ENCODE measurements around the gene CUTC.

Gene CUTC

DNA sequence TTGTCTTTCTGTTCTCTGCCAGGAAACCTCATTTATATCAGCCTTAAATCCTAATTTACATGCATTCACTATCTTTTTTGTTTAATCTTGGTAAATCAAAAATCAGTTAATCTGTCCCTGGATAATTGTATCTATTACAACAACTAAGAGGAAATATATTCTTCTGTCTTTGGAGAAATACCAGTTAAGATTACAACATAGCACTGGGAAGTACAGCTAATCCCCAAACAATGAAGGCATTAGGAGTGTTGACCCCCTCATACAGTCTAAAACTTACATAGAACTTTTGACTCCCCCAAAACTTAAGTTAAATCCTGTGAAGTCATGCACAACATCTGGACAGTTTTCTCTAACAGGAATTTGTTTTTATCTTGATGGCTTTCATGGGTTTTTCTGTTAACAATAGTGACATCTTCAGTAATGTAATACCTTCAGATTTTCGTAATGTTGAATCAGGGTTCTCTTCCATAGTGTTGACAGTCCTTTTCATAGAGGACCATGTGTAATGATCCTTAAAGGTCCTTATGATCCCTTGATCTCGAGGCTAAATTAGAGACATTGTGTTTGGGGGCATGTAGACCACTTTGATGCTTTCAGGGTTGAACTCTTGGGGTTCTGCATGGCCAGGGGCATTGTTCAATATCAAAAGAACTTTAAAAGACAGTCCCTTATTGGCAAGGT is 26.3 kb downstream of the CUTC start:
- Mint-ChIP-seq H3K4me1 (no peaks in the 10 kb centered on the region), H3K9me3 (no peaks in the 10 kb centered on the region), H3K27me3 (no peaks in the 10 kb centered on the region), H3K36me3 (peaks cover 54% of the 10 kb centered on the region), H3K4me3 (no peak overlapping the region), H3K27ac (no peak overlapping the region)
- ATAC-seq (ENCODE audit: low read depth): no peak
- DNase-seq (ENCODE audit: low spot score in 2 of 2): no peak

DNA sequence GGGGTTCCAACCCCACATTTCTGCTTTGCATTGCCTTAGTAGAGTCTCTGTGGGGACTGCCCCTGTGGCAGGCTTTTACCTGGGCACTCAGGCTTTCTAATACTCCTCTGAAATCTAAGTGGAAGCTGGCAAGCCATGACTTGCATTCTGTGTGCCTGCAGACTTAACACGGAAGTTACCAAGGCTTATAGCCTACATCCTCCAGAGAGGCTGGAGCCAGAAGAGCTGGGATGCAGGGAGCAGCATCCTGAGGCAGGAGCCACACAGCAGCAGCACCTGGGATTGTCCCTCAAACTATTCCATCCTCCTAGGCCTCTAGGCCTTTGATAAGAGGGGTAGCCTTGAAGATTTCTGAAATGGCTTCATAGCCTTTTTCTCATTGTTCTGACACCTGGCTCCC is 28.3 kb downstream of the CUTC start:
- Mint-ChIP-seq H3K4me3 (no peak overlapping the region), H3K27ac (no peak overlapping the region), H3K9me3 (no peaks in the 10 kb centered on the region), H3K36me3 (peaks cover 50% of the 10 kb centered on the region), H3K27me3 (no peaks in the 10 kb centered on the region), H3K4me1 (no peaks in the 10 kb centered on the region)
- ATAC-seq (ENCODE audit: low read depth): no peak
- no peak for DNase-seq (ENCODE audit: low spot score in 2 of 2)

- Mint-ChIP-seq H3K9me3 (no peaks in the 10 kb centered on the region), H3K27ac (no peak overlapping the region), H3K4me3 (no peak overlapping the region), H3K36me3 (peaks cover 44% of the 10 kb centered on the region), H3K27me3 (no peaks in the 10 kb centered on the region), H3K4me1 (no peaks in the 10 kb centered on the region)
- ATAC-seq (ENCODE audit: low read depth) (no peak), DNase-seq (ENCODE audit: low spot score in 2 of 2) (no peak)
These were observed 29.3 kb downstream of the CUTC start for GRCh38 chr10:99761365-99761764.

DNA sequence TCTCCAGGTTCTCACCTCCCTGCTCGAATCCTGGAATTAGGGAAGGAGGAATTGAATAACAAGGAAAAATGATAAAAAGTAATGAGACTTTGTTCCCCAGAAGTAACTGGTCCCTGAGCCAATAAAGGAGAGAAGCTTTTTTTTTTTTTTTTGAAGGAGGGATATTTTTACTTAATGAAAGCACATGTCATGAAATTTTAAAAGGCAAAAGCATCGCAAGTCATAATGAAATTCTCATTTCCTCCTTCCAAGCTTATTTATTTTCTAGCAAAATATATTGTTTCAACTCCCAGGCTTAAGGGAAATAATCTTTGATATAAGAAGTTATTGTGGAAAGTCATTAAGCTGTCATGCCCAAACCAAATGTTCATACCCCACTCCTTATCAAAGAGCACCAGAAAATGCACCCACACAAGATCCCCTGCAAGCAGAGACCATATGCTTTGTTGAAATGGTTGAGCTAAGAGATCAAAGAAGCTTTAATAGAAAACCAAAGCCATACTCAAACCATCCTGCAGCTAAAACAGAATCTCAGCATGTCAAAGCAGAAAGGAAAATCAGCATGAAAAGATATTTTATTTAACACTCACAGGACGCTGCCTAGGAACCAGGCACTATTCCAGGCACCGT is 33.8 kb downstream of the CUTC start:
- H3K4me1 Mint-ChIP-seq: no peaks in the 10 kb centered on the region
- ATAC-seq (ENCODE audit: low read depth) (no peak), DNase-seq (ENCODE audit: low spot score in 2 of 2) (no peak)
- no peaks in the 10 kb centered on the region for H3K27me3 Mint-ChIP-seq
- no peak overlapping the region for H3K27ac Mint-ChIP-seq
- no peak overlapping the region for H3K4me3 Mint-ChIP-seq
- no peaks in the 10 kb centered on the region for H3K9me3 Mint-ChIP-seq
- peaks cover 11% of the 10 kb centered on the region for H3K36me3 Mint-ChIP-seq

GRCh38 chr10:99766302-99766681 is 34.3 kb downstream of the CUTC start:
- no peak for DNase-seq (ENCODE audit: low spot score in 2 of 2)
- peaks cover 8% of the 10 kb centered on the region for H3K36me3 Mint-ChIP-seq

GRCh38 chr10:99767901-99768300 is 35.9 kb downstream of the CUTC start:
- Mint-ChIP-seq H3K9me3 (no peaks in the 10 kb centered on the region), H3K4me3 (no peak overlapping the region), H3K36me3 (no peaks in the 10 kb centered on the region), H3K27me3 (no peaks in the 10 kb centered on the region), H3K4me1 (no peaks in the 10 kb centered on the region), H3K27ac (no peak overlapping the region)
- ATAC-seq (ENCODE audit: low read depth) (no peak), DNase-seq (ENCODE audit: low spot score in 2 of 2) (no peak)

More at GRCh38 chr10:99766302-99766681, 34.3 kb downstream of the CUTC start:
- Mint-ChIP-seq H3K4me3 (no peak overlapping the region), H3K27ac (no peak overlapping the region), H3K4me1 (no peaks in the 10 kb centered on the region), H3K9me3 (no peaks in the 10 kb centered on the region), H3K27me3 (no peaks in the 10 kb centered on the region)
- ATAC-seq (ENCODE audit: low read depth): no peak

- DNase-seq (ENCODE audit: low spot score in 2 of 2) (no peak), ATAC-seq (ENCODE audit: low read depth) (no peak)
- no peaks in the 10 kb centered on the region for H3K4me1 Mint-ChIP-seq
- H3K36me3 Mint-ChIP-seq: no peaks in the 10 kb centered on the region
- no peak overlapping the region for H3K4me3 Mint-ChIP-seq
- no peaks in the 10 kb centered on the region for H3K9me3 Mint-ChIP-seq
- H3K27me3 Mint-ChIP-seq: no peaks in the 10 kb centered on the region
- no peak overlapping the region for H3K27ac Mint-ChIP-seq
These were observed 36.5 kb downstream of the CUTC start for GRCh38 chr10:99768556-99768955.

DNA sequence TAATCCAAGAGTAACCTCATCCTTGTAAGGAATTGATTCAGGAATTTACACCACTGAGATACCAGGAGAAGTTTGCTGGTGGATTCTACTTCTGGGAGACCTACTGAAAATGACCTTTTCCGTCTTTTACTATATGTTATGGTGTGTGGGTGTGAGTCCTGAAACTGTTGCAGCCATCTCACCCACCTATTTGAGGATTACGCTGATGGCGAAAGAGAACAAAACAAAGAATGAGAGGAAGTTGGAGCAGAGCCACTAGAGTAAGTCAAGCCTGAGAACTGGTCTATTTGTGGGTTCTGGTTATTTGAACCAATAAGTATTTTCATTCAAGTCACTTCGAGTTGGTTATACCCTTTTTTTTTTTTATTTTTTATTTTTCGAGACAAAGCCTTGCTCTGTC is 37.7 kb downstream of the CUTC start:
- no peaks in the 10 kb centered on the region for H3K36me3 Mint-ChIP-seq
- H3K27me3 Mint-ChIP-seq: no peaks in the 10 kb centered on the region
- no peaks in the 10 kb centered on the region for H3K4me1 Mint-ChIP-seq
- DNase-seq (ENCODE audit: low spot score in 2 of 2) (no peak), ATAC-seq (ENCODE audit: low read depth) (no peak)
- H3K9me3 Mint-ChIP-seq: no peaks in the 10 kb centered on the region
- no peak overlapping the region for H3K4me3 Mint-ChIP-seq
- H3K27ac Mint-ChIP-seq: no peak overlapping the region

DNA sequence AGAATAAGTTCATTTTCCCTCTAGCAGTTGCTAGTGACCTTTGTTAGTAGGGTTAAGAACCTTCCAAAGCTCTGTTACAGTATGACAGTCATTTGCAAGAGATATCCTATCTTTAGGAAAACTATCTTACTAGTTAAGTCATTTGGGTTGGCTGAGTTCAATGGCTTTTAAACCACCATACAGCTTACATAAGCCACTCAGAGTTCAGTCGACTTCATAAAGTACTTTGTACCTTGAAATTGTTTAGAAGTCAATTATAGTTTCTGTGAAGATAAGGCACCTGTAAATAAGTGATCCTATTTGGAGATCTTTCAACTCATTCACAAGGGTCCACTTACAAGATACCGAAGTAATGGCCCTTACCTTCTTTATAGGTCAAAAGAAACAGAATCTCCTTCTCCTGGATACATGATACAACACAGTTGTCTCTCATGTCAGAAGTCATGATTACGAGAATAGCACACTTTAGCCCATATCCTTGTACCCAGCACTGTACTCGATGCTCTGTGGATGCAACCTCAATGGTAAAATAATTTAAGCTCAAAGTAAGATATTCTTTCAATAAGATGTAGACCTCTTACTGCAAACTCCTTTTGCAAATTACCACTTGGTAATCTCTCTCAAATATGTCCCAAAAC is 38.5 kb downstream of the CUTC start:
- no peaks in the 10 kb centered on the region for H3K9me3 Mint-ChIP-seq
- H3K4me3 Mint-ChIP-seq: no peak overlapping the region
- H3K4me1 Mint-ChIP-seq: no peaks in the 10 kb centered on the region
- H3K27ac Mint-ChIP-seq: no peak overlapping the region
- DNase-seq (ENCODE audit: low spot score in 2 of 2) (no peak), ATAC-seq (ENCODE audit: low read depth) (no peak)
- H3K27me3 Mint-ChIP-seq: no peaks in the 10 kb centered on the region
- no peaks in the 10 kb centered on the region for H3K36me3 Mint-ChIP-seq

GRCh38 chr10:99775850-99776249 is 43.8 kb downstream of the CUTC start:
- no peak overlapping the region for H3K4me3 Mint-ChIP-seq
- no peak overlapping the region for H3K27ac Mint-ChIP-seq

DNA sequence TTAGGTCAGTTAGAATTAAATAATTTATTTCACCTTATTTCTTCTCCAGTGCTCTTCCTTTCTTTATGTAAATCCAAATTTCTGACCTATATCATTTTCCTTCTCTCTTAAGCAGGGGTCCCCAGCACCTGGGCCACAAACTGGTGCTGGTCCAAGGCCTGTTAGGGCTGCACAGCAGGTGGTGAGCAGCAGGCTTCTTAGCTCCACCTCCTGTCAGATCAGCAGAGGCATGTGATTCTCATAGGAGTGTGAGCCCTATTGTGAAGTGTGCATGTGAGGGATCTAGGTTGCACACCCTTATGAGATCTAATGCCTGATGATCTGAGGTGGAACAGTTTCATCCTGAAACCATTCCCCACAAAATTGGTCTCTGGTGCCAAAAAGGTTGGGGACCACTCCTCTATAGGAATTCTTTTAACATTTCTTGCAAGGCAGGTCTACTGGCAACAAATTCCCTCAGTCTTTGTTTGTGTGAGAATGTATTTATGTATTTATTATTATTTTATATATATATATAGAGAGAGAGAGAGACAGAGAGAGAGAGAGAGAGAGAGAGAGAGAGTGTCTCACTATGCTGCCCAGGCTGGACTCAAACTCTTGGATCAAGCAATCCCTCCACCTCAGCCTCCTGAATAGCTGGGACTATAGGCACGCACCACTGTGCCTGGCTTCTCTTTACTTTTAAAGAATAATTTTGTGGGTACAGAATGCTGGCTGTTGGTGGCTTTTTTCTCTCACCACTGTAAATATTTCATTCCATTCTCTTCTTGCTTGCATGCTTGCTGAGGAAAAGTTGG is 46.1 kb downstream of the CUTC start:
- Mint-ChIP-seq H3K27me3 (no peaks in the 10 kb centered on the region), H3K4me1 (peaks cover 8% of the 10 kb centered on the region), H3K27ac (no peak overlapping the region), H3K4me3 (peak overlapping the region; percentile 78), H3K36me3 (peaks cover 2% of the 10 kb centered on the region), H3K9me3 (peaks cover 2% of the 10 kb centered on the region)
- DNase-seq (ENCODE audit: low spot score in 2 of 2) (peak in 1 of 2 donors; percentile 7), ATAC-seq (ENCODE audit: low read depth) (peak; percentile 58)

More at GRCh38 chr10:99775850-99776249, 43.8 kb downstream of the CUTC start:
- H3K27me3 Mint-ChIP-seq: no peaks in the 10 kb centered on the region
- H3K36me3 Mint-ChIP-seq: no peaks in the 10 kb centered on the region
- DNase-seq (ENCODE audit: low spot score in 2 of 2) (no peak), ATAC-seq (ENCODE audit: low read depth) (no peak)
- H3K4me1 Mint-ChIP-seq: peaks cover 8% of the 10 kb centered on the region
- H3K9me3 Mint-ChIP-seq: peaks cover 2% of the 10 kb centered on the region

DNA sequence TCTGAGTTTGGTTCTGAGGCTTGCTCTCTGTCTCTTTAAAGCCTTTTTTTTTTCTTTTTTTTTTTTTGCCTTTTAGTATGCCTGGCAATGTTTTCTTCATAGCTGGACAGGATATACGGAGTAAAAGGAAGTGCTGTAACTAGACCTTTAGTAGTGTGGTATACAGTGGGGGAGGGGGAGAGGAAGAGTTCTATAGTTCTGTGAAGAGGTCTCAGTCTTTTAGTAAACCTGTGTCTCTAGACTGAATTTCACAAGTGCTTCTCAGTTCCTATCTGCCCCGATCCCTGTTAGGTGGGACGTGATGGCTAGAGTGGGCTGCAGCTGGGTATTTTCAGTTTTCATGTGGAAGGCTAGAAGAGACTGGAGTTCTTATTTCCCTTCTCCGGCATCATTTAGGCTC is 47.3 kb downstream of the CUTC start:
- H3K36me3 Mint-ChIP-seq: peaks cover 2% of the 10 kb centered on the region
- H3K4me1 Mint-ChIP-seq: peaks cover 8% of the 10 kb centered on the region
- DNase-seq (ENCODE audit: low spot score in 2 of 2) (no peak), ATAC-seq (ENCODE audit: low read depth) (no peak)
- H3K27me3 Mint-ChIP-seq: no peaks in the 10 kb centered on the region
- H3K27ac Mint-ChIP-seq: no peak overlapping the region
- H3K4me3 Mint-ChIP-seq: no peak overlapping the region
- H3K9me3 Mint-ChIP-seq: peaks cover 2% of the 10 kb centered on the region

DNA sequence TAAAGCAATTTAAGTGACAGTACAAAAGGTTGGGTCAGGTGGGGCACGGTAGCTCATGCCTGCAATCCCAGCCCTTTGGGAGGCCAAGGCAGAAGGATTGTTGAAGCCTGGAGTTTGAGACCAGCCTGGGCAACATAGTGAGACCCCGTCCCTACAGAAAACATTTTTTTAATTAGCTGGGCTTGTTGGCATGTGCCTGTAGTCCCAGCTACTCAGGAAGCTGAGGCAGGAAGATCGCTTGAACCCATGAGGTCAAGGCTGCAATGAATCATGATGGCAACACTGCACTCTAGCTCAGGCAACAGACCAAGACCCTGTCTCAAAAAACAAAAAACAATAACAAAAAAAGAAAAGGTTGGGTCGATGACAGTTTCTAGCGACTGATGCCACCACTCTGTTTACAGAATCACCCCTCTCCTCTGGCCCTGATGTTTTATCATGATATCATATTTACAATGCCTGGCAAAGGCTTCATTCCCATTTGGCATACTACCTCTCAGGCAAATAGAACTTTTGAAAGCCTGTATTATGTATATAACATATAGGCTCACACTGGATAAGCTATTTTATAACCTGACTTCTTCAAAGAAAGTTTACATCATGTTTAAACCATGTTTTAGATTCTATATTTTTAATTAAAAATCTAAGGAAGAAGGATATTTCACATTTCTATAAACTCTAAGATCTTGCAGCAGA is 49.8 kb downstream of the CUTC start:
- Mint-ChIP-seq H3K4me3 (no peak overlapping the region), H3K27ac (no peak overlapping the region), H3K4me1 (peaks cover 6% of the 10 kb centered on the region), H3K9me3 (peaks cover 2% of the 10 kb centered on the region), H3K36me3 (peaks cover 5% of the 10 kb centered on the region), H3K27me3 (no peaks in the 10 kb centered on the region)
- DNase-seq (ENCODE audit: low spot score in 2 of 2) (no peak), ATAC-seq (ENCODE audit: low read depth) (no peak)
